ENCODE results near the gene NOL8. TPM values are rescaled to one million over a fixed set of nuclear protein-coding genes. Genes with fewer than 3 reads are reported as not detected.
A peak's percentile ranks its signal among the peaks of the same experiment; 100 is the strongest.

NOL8 gene
- total and polyA plus RNA-seq, 3 donors from 2014 or later, result 12.5 to 60.5 (median 46.0) TPM

DNA sequence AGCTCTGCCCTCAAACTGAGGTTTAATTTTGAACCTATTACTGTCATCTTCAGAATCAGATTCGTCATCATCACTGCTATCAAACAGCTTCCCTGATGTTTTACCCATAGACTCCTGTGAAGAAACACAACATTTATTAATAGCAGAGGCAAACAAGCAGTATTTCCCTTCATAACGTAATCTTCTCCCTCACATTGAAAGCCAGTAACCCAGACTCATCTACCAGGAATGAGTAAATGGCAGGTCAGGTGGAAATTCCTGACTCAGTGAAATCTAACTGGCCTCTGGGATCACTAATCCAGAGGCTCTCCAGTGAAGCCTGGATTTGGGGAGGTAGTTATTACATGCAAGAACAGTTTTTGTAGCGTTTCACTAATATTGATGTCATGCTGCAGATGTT is 14.6 kb downstream of the NOL8 start:
- Histone ChIP-seq H3K27ac (no peak overlapping the region), H3K4me1 (no peaks in the 10 kb centered on the region), H3K4me3 (no peak overlapping the region), H3K9me3 (no peaks in the 10 kb centered on the region), H3K36me3 (ENCODE audit: low read depth, missing control alignments) (no peaks in the 10 kb centered on the region), H3K27me3 (no peaks in the 10 kb centered on the region)
- WGBS, 2 donors, result 98 to 100% methylated on average over 3 of the region's 3 CpGs
- no peak for TF ChIP-seq POLR2A (IDR thresholded peaks at IDR 0.05)
- TF ChIP-seq CTCF (IDR thresholded peaks at IDR 0.05), result no peak
- intact Hi-C loops (cut with DNase I; ENCODE audit: low total_unique reads), result no loop called here
- no peak for DNase-seq

- H3K4me3 ChIP-seq, result no peak overlapping the region
- DNase-seq, result no peak
- no peaks in the 10 kb centered on the region for H3K36me3 ChIP-seq (ENCODE audit: low read depth, missing control alignments)
- no peaks in the 10 kb centered on the region for H3K9me3 ChIP-seq
- TF ChIP-seq CTCF (IDR thresholded peaks at IDR 0.05), result no peak
- no peak for TF ChIP-seq POLR2A (IDR thresholded peaks at IDR 0.05)
- H3K27ac ChIP-seq, result no peak overlapping the region
- no peaks in the 10 kb centered on the region for H3K4me1 ChIP-seq
- intact Hi-C loops (cut with DNase I; ENCODE audit: low total_unique reads), result no loop called here
- H3K27me3 ChIP-seq, result no peaks in the 10 kb centered on the region
Measured at GRCh38 chr9:92308893-92309292, 16.3 kb downstream of the NOL8 start.

- H3K27ac ChIP-seq, result peak overlapping the region in 1 of 2 donors; percentile 4
- no peaks in the 10 kb centered on the region for H3K9me3 ChIP-seq
- WGBS, 2 donors, result 60 to 63% methylated on average over 1 of the region's 1 CpG
- no peaks in the 10 kb centered on the region for H3K4me1 ChIP-seq
- H3K27me3 ChIP-seq, result no peaks in the 10 kb centered on the region
- intact Hi-C loops (cut with DNase I; ENCODE audit: low total_unique reads), result no loop called here
- no peak overlapping the region for H3K4me3 ChIP-seq
- no peak for TF ChIP-seq CTCF (IDR thresholded peaks at IDR 0.05)
- TF ChIP-seq POLR2A (IDR thresholded peaks at IDR 0.05), result no peak
- DNase-seq, result no peak
- H3K36me3 ChIP-seq (ENCODE audit: low read depth, missing control alignments), result no peaks in the 10 kb centered on the region
Measured at GRCh38 chr9:92300936-92301335, 24.2 kb downstream of the NOL8 start.

DNA sequence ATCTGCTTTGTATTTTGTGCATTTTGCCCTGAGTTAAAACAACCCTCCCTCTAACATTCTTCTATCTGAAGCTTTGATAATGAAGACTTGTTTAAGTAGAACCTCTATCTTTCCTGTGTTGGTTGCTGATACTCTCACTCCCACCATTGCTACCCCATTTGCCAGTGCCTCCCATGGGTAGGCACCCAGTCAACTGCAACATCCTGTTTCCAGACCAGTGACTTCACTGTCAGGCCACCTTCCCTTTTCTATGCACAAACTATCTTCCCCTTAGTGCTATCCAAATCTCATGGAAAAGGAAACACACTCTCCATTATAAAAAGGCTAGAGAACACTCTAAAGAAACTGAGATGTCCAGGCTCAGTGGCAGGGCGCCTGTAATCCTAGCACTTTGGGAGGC is 26.0 kb downstream of the NOL8 start:
- Histone ChIP-seq H3K4me3 (no peak overlapping the region), H3K27me3 (no peaks in the 10 kb centered on the region), H3K36me3 (ENCODE audit: low read depth, missing control alignments) (no peaks in the 10 kb centered on the region), H3K9me3 (no peaks in the 10 kb centered on the region), H3K4me1 (peaks cover 11% of the 10 kb centered on the region), H3K27ac (no peak overlapping the region)
- 78 to 100% methylated on average over 1 of the region's 1 CpG for WGBS, 2 donors
- TF ChIP-seq CTCF (IDR thresholded peaks at IDR 0.05) (no peak), POLR2A (IDR thresholded peaks at IDR 0.05) (no peak)
- no peak for DNase-seq
- intact Hi-C loops (cut with DNase I; ENCODE audit: low total_unique reads), result no loop called here

- H3K36me3 ChIP-seq (ENCODE audit: low read depth, missing control alignments), result no peaks in the 10 kb centered on the region
- no peaks in the 10 kb centered on the region for H3K9me3 ChIP-seq
- no peaks in the 10 kb centered on the region for H3K27me3 ChIP-seq
- H3K4me3 ChIP-seq, result no peak overlapping the region
- TF ChIP-seq POLR2A (IDR thresholded peaks at IDR 0.05), result no peak
- TF ChIP-seq CTCF (IDR thresholded peaks at IDR 0.05), result no peak
- no peak overlapping the region for H3K27ac ChIP-seq
- DNase-seq, result no peak
- peaks cover 11% of the 10 kb centered on the region for H3K4me1 ChIP-seq
- intact Hi-C loops (cut with DNase I; ENCODE audit: low total_unique reads), result no loop called here
- 90 to 92% methylated on average over 3 of the region's 3 CpGs for WGBS, 2 donors
Measured at GRCh38 chr9:92298036-92298435, 27.1 kb downstream of the NOL8 start.

Measured in testis (tissue), 3 donors.